Epithelial cell of proximal tubule (primary cell): Measurements from ENCODE around the gene ROCK2. TPM values are rescaled to one million over a fixed set of nuclear protein-coding genes. Genes with fewer than 3 reads are reported as not detected.

Experiments used
- DNase-seq: peaks from one replicate; pipeline ENCODE4 v3.0.0-alpha.2; 2011; ENCODE audit warnings: low read depth
- H3K4me3 ChIP-seq: 2 replicates; pipeline ENCODE4 v1.5.1; 2011; ENCODE audit warnings: low read depth, mild to moderate bottlenecking, low read length
- CTCF ChIP-seq: conservative IDR thresholded peaks from 2 replicates; pipeline ENCODE4 v1.5.1; 2012; ENCODE audit warnings: low read depth, mild to moderate bottlenecking, low read length
- total RNA-seq: library from RNA; depleted of rRNA; stranded (reverse); fragments of >200 nt; gene quantifications from 2 replicates; pipeline ENCODE4 v1.2.3, GENCODE V29; 2015

The ROCK2 gene
- total RNA-seq, 1 donor from 2014 or later = 22.2 TPM

- no peak for DNase-seq
- TF ChIP-seq CTCF = no peak
- H3K4me3 ChIP-seq = no peak overlapping the region
Observed at GRCh38 chr2:11213975-11214374, 130.5 kb downstream of the ROCK2 start.

GRCh38 chr2:11213090-11213638 lies 131.3 kb downstream of the ROCK2 start:
- no peak for DNase-seq
- no peak for TF ChIP-seq CTCF
- no peak overlapping the region for H3K4me3 ChIP-seq

GRCh38 chr2:11212645-11213044 lies 131.8 kb downstream of the ROCK2 start:
- no peak for DNase-seq
- H3K4me3 ChIP-seq = no peak overlapping the region
- no peak for TF ChIP-seq CTCF

- TF ChIP-seq CTCF = no peak
- no peak for DNase-seq
- H3K4me3 ChIP-seq = no peak overlapping the region
Observed at GRCh38 chr2:11208083-11208482, 136.4 kb downstream of the ROCK2 start.

- no peak for DNase-seq
- TF ChIP-seq CTCF = no peak
Observed at GRCh38 chr2:11203480-11203879, 141.0 kb downstream of the ROCK2 start.

GRCh38 chr2:11201969-11202368 lies 142.5 kb downstream of the ROCK2 start:
- no peak for DNase-seq
- TF ChIP-seq CTCF = no peak
- no peak overlapping the region for H3K4me3 ChIP-seq

More at GRCh38 chr2:11203480-11203879, 141.0 kb downstream of the ROCK2 start:
- no peak overlapping the region for H3K4me3 ChIP-seq

GRCh38 chr2:11200651-11201050 lies 143.8 kb downstream of the ROCK2 start:
- DNase-seq = no peak
- TF ChIP-seq CTCF = no peak
- H3K4me3 ChIP-seq = no peak overlapping the region
